Subcutaneous adipose tissue (tissue), 4 donors: ENCODE data around the gene ZCCHC14. TPM values are rescaled to one million over a fixed set of nuclear protein-coding genes. Genes with fewer than 3 reads are reported as not detected.

Experiments used
- total RNA-seq, 4 donors: library from RNA; depleted of rRNA; stranded (reverse); fragments of >200 nt; gene quantifications; one replicate each; pipeline ENCODE4 v1.1.0, GENCODE V29; 2016
- TF ChIP-seq, protein P1 (sequence below): fragments of 450-650 bp; IDR thresholded peaks from one replicate; pipeline ENCODE4 v1.5.1; 2016; ENCODE audit warnings: low read depth, mild to moderate bottlenecking, control low read depth, antibody characterized with exemption, moderate library complexity

The ZCCHC14 gene
- 10 to 100 TPM; 15.6 to 21.1 (median 18.3) TPM for total RNA-seq

DNA sequence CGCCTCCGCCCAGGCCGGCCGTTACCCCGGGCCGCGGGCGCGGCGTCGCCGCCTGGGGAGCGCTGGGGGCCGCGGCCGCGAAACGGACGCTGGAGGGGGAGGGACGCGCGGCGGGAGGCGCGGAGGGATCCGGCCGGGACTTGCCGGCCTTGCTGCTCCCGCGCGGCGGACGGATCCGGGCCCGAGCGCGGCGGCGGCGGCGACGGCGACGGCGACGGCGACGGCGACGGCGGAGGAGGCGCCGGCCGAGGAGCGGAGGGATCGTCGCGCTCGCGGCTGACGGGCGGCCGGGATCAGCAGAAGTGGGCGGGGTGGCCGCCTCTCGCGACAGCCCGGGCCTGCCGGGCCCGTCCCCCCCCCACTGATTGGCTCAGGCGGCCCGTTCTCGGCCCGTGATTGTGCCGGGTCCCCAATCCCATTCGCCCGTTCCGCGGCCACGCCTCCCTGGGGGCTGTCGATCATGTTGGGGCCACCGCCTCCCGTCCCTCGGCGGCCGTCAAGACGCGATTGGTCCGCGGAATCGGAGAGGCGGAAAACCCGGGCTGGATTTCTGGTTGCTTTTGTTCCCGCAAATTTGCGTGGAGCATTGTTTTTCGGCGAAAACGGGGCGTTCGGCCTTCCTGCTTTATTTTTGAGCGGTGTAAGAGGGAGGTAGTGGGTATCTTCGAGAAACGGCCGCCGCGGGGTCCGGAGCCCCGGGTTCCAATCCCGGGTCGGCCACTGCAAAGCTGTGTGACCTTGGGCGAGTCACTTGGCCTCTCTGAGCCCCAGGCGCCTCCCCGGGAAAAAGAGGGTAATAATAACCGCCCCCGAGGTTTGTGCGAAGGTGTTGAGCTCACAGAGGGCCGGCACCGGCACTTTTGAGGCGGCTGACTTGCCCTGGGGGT lies at the start of gene ZCCHC14:
ZCCHC14 (minus strand) TSS at position 304 of the 887 bp plus-strand sequence. CDS start 786 bp downstream, outside the sequence.
- TF ChIP-seq, protein P1, sequence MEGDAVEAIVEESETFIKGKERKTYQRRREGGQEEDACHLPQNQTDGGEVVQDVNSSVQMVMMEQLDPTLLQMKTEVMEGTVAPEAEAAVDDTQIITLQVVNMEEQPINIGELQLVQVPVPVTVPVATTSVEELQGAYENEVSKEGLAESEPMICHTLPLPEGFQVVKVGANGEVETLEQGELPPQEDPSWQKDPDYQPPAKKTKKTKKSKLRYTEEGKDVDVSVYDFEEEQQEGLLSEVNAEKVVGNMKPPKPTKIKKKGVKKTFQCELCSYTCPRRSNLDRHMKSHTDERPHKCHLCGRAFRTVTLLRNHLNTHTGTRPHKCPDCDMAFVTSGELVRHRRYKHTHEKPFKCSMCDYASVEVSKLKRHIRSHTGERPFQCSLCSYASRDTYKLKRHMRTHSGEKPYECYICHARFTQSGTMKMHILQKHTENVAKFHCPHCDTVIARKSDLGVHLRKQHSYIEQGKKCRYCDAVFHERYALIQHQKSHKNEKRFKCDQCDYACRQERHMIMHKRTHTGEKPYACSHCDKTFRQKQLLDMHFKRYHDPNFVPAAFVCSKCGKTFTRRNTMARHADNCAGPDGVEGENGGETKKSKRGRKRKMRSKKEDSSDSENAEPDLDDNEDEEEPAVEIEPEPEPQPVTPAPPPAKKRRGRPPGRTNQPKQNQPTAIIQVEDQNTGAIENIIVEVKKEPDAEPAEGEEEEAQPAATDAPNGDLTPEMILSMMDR = no peak

DNA sequence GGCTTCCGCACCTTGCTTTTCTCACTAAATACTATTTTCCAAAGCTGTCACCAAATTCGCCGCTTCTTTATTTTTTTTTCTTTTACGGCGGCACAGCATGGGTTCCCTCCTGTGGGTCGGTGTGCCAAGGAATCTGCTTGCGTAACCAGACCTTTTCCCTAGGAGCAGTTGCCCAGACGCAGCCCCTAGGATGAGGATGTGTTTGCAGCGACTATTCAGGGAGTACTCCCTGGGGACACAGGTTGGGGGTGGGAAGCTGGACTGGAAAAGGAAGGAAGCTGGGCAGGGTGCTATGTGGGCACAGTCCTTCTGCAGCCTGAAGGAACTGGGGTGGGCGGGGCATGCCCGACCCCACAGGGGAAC lies 49.0 kb upstream of the ZCCHC14 start:
- TF ChIP-seq, protein P1 = no peak

DNA sequence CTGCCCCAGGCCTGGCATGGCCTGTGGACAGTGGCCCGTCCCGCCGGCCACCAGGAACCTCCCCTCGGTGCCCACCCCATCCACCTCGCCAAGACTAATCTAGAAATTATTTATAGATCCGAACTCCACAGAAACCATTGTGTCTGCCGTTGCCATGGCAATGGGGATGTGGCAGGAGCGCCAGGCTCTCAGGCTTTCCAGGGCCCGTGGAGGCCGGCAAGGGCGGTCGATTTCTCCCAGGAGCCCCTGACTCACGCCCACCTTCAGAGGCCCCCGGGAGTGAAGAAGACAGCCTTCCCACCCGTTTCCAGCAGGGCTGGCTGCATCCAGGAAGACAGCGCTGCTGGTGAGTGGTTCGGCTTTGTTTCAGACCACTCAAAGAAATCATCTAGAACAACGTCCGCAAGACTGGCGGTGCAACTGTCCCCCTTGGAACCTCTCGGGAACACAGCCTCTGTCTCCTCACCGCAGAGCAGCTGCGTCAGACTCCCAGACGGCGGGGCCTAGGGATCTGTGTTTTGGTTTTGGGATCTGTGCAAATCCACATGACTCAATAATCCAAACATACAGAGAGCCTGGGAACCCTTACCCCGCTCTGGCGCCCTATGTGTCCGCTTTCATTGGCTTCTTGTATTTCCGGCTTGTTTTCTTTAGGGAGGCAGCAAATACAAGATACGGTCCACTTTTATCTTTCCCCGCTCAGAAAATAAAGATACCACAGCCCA lies 48.5 kb upstream of the ZCCHC14 start:
- TF ChIP-seq, protein P1 = no peak

DNA sequence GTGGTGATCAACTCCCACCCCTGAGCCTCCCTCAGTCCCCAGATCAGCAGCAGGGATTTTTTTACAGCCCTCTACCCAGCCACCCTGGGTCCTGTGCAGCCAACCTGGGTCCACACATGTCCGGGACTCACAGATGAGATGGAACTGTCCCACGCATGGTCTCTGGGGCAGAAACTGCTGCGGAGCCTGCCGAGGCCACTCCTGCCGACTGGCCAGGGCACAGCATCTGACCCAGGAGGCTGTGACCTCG lies 48.0 kb upstream of the ZCCHC14 start:
- TF ChIP-seq, protein P1 = no peak

- TF ChIP-seq, protein P1 = no peak
Observed at GRCh38 chr16:87540072-87540896, 47.5 kb upstream of the ZCCHC14 start.

GRCh38 chr16:87539113-87539512 lies 46.3 kb upstream of the ZCCHC14 start:
- TF ChIP-seq, protein P1 = no peak

GRCh38 chr16:87538594-87538993 lies 45.8 kb upstream of the ZCCHC14 start:
- TF ChIP-seq, protein P1 = no peak
